ENCODE data around the gene L1CAM.
A peak's percentile ranks its signal among the peaks of the same experiment; 100 is the strongest.

The L1CAM gene

GRCh38 chrX:153927672-153927921, 41.6 kb upstream of the L1CAM start:
- H3K4me3 ChIP-seq (ENCODE audit: low read depth, low read length), result peak overlapping the region; percentile 57
- in situ Hi-C loops (cut with HindIII; ENCODE audit: low sequenced_read_pairs), result no loop called here
- TF ChIP-seq CTCF (IDR thresholded peaks at IDR 0.05; ENCODE audit: low read depth, low read length), result no peak
- no peak for DNase-seq (ENCODE audit: low read depth, low spot score)

- in situ Hi-C loops (cut with HindIII; ENCODE audit: low sequenced_read_pairs), result no loop called here
- no peak for DNase-seq (ENCODE audit: low read depth, low spot score)
- H3K4me3 ChIP-seq (ENCODE audit: low read depth, low read length), result peak overlapping the region; percentile 57
- no peak for TF ChIP-seq CTCF (IDR thresholded peaks at IDR 0.05; ENCODE audit: low read depth, low read length)
These were observed 41.1 kb upstream of the L1CAM start for GRCh38 chrX:153926858-153927671.

GRCh38 chrX:153926552-153926857, 40.5 kb upstream of the L1CAM start:
- no peak overlapping the region for H3K4me3 ChIP-seq (ENCODE audit: low read depth, low read length)
- no peak for DNase-seq (ENCODE audit: low read depth, low spot score)
- no peak for TF ChIP-seq CTCF (IDR thresholded peaks at IDR 0.05; ENCODE audit: low read depth, low read length)
- in situ Hi-C loops (cut with HindIII; ENCODE audit: low sequenced_read_pairs), result no loop called here

GRCh38 chrX:153925739-153926551, 40.0 kb upstream of the L1CAM start, which contains the start of gene ARHGAP4:
TSS of gene ARHGAP4 (minus strand) at chrX:153926264. CDS start at chrX:153926202, 62 bp downstream.
- no peak for TF ChIP-seq CTCF (IDR thresholded peaks at IDR 0.05; ENCODE audit: low read depth, low read length)
- no peak within 1 kb of the TSS for H3K4me3 ChIP-seq (ENCODE audit: low read depth, low read length)
- no peak for DNase-seq (ENCODE audit: low read depth, low spot score)
- in situ Hi-C loops (cut with HindIII; ENCODE audit: low sequenced_read_pairs), result no loop called here

- DNase-seq (ENCODE audit: low read depth, low spot score), result no peak
- in situ Hi-C loops (cut with HindIII; ENCODE audit: low sequenced_read_pairs), result no loop called here
These were observed 39.4 kb upstream of the L1CAM start for GRCh38 chrX:153925387-153925738.

More at GRCh38 chrX:153925387-153925738, 39.4 kb upstream of the L1CAM start:
- no peak for TF ChIP-seq CTCF (IDR thresholded peaks at IDR 0.05; ENCODE audit: low read depth, low read length)
- no peak overlapping the region for H3K4me3 ChIP-seq (ENCODE audit: low read depth, low read length)

Measured in astrocyte of the spinal cord (primary cell).